GM19438 (cell line): ENCODE data around the gene KRT28.
"Not testable (repeated sequence)": the region's sequence is repeated elsewhere in the genome, so short reads cannot be mapped to it uniquely, and the experiment has no call there.

Source experiments
- ATAC-seq: cut with Tn5 transposase; IDR thresholded peaks from one replicate; pipeline ENCODE4 v1.9.1; 2021; ENCODE audit warnings: low read depth; ENCODE audit not compliant: unreplicated experiment

KRT28 gene

GRCh38 chr17:40819528-40820125 lies 19.9 kb upstream of the KRT28 start:
- no peak for ATAC-seq

GRCh38 chr17:40818733-40819527 lies 19.2 kb upstream of the KRT28 start:
- ATAC-seq, result peak; percentile 76

GRCh38 chr17:40818343-40818732 lies 18.6 kb upstream of the KRT28 start:
- ATAC-seq, result no peak

GRCh38 chr17:40817103-40817682 lies 17.4 kb upstream of the KRT28 start:
- ATAC-seq, result no peak

- no peak for ATAC-seq
These were observed 16.8 kb upstream of the KRT28 start for GRCh38 chr17:40816569-40816968.

GRCh38 chr17:40815381-40815780 lies 15.6 kb upstream of the KRT28 start:
- no peak for ATAC-seq

- ATAC-seq, result not testable (repeated sequence)
These were observed 14.9 kb upstream of the KRT28 start for GRCh38 chr17:40814657-40815056.

GRCh38 chr17:40813804-40814203 lies 14.0 kb upstream of the KRT28 start:
- ATAC-seq, result no peak

GRCh38 chr17:40812639-40813038 lies 12.9 kb upstream of the KRT28 start:
- no peak for ATAC-seq

- ATAC-seq, result no peak
These were observed 10.7 kb upstream of the KRT28 start for GRCh38 chr17:40810494-40810893.

- no peak for ATAC-seq
These were observed 10.1 kb upstream of the KRT28 start for GRCh38 chr17:40809721-40810421.

GRCh38 chr17:40806131-40806530 lies 6.4 kb upstream of the KRT28 start:
- ATAC-seq, result no peak

GRCh38 chr17:40803617-40804082 lies 3.9 kb upstream of the KRT28 start:
- ATAC-seq, result no peak

- no peak for ATAC-seq
These were observed 1.4 kb upstream of the KRT28 start for GRCh38 chr17:40801157-40801556.

- no peak for ATAC-seq
These were observed 622 bp upstream of the KRT28 start for GRCh38 chr17:40800381-40800780.

GRCh38 chr17:40796846-40797245 lies 2.9 kb downstream of the KRT28 start:
- no peak for ATAC-seq

GRCh38 chr17:40795019-40795667 lies 4.6 kb downstream of the KRT28 start:
- no peak for ATAC-seq

GRCh38 chr17:40794466-40794865 lies 5.3 kb downstream of the KRT28 start:
- no peak for ATAC-seq

- ATAC-seq, result no peak
These were observed 5.9 kb downstream of the KRT28 start for GRCh38 chr17:40793832-40794231.

- ATAC-seq, result no peak
These were observed 7.8 kb downstream of the KRT28 start for GRCh38 chr17:40791787-40792436.
